Cerebellar nuclear complex (tissue), 1 donor: ENCODE measurements around the gene ACOT7.
"Not testable (repeated sequence)": the region's sequence is repeated elsewhere in the genome, so short reads cannot be mapped to it uniquely, and the experiment has no call there.

ENCODE experiments used
- DNase-seq, 2 experiments: peaks; one replicate each; lab custom pipeline; 2025; lab: John Stamatoyannopoulos, UW

The ACOT7 gene

DNA sequence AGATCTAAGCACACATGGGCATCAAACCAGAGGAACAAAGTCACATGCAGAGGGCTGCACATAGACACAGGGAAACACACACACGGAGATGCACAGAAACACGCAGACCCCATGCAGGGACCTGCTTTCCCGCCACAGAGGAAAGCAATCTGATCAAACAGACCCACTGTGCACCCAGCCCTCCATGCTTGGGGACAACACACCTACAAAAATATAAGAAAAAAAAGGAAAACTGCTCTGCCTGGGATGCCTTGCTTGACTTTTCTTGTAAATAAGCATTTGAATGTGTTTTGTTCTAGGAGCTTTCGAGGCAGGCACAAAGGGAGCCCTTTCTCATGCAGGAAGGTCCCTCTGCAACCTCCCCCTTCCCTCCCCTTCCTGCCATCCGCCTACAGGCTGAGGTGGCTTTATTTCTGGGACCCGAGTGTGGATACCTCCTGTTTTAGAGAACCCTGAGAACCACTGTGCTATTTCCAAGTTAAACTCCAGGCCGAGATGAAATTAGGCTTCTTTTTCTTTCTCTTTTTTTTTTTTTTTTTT, 154.3 kb downstream of the ACOT7 start:
- DNase-seq, result no peak

- DNase-seq, result no peak
These were observed 156.5 kb downstream of the ACOT7 start for GRCh38 chr1:6237093-6237492.

- no peak for DNase-seq
These were observed 158.3 kb downstream of the ACOT7 start for GRCh38 chr1:6235296-6235677.

DNA sequence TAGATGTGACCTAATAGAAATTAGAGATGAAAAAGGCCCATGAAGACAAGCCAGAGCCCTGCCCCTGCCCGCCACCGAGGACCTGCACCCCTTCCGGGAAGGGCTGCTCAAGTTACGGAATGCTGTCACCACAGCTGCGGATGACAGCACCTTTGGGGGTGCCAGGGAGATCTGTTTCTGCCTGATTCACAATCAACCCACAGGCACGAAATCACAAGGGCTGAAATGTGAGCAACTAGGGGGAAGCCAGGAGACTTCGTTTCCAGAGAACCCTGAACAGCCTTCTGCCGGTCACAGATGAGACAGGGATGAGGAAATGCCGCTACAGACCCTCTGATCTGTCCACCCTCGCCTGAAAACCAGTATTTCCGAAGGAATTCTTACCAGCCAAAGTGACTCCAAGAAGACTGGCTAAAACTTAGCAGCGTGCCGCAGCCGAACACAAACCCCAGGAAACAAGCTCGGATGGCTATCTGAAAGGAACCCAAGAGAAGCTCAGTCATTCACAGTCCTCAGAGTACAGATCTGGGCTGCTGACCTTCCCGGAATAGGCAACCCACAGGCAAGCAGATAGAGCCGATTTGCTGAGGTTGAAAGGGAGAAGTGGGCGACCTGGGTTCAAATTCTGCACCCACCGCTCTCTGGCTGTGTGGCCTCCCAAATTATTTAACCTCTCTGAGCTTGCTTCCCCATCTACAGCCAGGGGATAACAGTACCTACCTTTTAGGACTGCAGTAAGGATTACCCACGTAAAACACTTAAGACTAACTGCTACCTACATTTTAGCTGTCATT, 158.9 kb downstream of the ACOT7 start:
- no peak for DNase-seq

DNA sequence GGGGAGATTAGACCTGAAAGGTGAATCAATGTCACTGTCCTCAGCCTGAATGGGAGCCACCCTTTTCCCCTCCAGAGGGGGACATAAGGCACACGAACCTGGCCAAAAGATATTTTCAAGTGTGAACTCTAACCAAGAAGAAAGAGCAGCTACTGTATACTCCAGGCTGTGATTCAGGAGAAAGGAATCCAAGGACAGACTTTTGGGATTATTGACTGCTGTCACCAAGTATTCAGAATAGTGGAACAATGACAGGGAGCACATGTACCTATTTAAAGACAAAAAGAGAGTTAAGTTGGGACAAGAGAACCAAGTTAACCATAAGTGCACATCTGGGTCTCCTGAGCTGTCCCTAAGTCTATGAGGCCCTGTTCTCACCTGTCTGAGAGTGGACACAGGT, 160.2 kb downstream of the ACOT7 start:
- no peak for DNase-seq

GRCh38 chr1:6225651-6226050, 167.9 kb downstream of the ACOT7 start:
- DNase-seq, result no peak

DNA sequence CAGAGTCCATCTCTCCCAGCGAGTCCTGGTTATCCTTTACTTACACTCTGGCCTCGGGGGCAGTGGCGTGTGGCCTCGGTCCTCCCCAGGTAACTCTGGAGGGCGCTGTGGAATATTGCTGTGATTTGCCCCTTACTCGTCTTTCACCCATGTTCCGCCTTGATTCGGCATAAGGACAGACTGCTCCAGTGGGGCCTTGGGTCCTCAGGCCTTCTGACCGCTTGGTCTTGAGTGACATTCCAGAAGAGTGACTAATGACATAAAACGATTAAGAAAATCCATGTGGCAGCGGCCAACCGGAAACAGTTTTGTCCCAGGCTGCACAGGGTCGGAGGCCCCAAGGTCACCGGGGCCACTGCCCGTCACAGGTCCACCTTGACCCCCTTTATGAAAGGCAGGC, 168.8 kb downstream of the ACOT7 start:
- no peak for DNase-seq

GRCh38 chr1:6223617-6224016, 169.9 kb downstream of the ACOT7 start:
- DNase-seq, result no peak

DNA sequence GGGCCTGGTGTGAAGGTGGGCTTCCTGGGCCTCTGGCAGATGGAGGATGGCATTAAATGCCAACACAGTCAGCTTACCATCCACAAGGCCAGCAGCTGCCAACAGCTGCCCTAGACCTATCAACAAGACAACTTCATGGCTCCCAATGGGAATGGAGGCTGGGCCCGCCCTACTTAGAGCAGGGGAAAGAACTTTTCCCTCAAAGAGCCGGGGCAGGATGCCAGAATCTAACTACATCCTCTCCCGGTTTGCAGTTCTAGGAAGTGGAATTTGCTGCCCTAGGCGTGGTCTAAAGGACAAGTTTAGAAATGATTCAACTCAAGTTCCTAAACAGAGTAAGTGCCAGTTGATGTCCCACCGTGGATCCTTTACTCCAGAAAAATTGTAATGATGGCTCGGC, 170.9 kb downstream of the ACOT7 start:
- no peak for DNase-seq

GRCh38 chr1:6221210-6221784, 172.3 kb downstream of the ACOT7 start:
- no peak for DNase-seq

GRCh38 chr1:6220236-6220635, 173.3 kb downstream of the ACOT7 start:
- DNase-seq, result no peak

- not testable (repeated sequence) for DNase-seq
These were observed 173.9 kb downstream of the ACOT7 start for GRCh38 chr1:6219641-6220040.

- DNase-seq, result no peak
These were observed 175.0 kb downstream of the ACOT7 start for GRCh38 chr1:6218375-6219164.
